Colonic mucosa (tissue), 4 donors: ENCODE results near the gene TMEM145. TPM values are rescaled to one million over a fixed set of nuclear protein-coding genes. Genes with fewer than 3 reads are reported as not detected.
"Not testable (repeated sequence)": the region's sequence is repeated elsewhere in the genome, so short reads cannot be mapped to it uniquely, and the experiment has no call there.

Source experiments
- DNase-seq: peaks from one replicate; pipeline ENCODE4 v3.0.0-alpha.2; 2020
- H3K27ac ChIP-seq: fragments of 200-600 bp; one replicate; pipeline ENCODE4 v1.8.0; 2021
- H3K27me3 ChIP-seq: fragments of 200-600 bp; one replicate; pipeline ENCODE4 v1.8.0; 2021
- H3K36me3 ChIP-seq: fragments of 200-600 bp; one replicate; pipeline ENCODE4 v1.8.0; 2021
- H3K4me1 ChIP-seq: fragments of 200-600 bp; one replicate; pipeline ENCODE4 v1.8.0; 2021; ENCODE audit warnings: mild to moderate bottlenecking
- H3K4me3 ChIP-seq: fragments of 200-600 bp; one replicate; pipeline ENCODE4 v1.8.0; 2021
- H3K9ac ChIP-seq, 2 donors: one replicate each; pipeline ENCODE4 v1.7.0; 2013; ENCODE audit warnings: control low read depth in 2 of 2, low read depth in 2 of 2, low read length in 2 of 2
- H3K9me3 ChIP-seq: fragments of 200-600 bp; one replicate; pipeline ENCODE4 v1.8.0; 2021
- CTCF ChIP-seq: fragments of 200-600 bp; IDR thresholded peaks from one replicate; pipeline ENCODE4 v1.8.0; 2022; ENCODE audit warnings: antibody characterized with exemption, mild to moderate bottlenecking
- intact Hi-C: fragments of 100-400 bp; cut with DNase I; formaldehyde crosslinking; loops from one replicate; pipeline ENCODE4 v1.14.1; 2022
- total RNA-seq, 2 donors: library from RNA; stranded (reverse); fragmentation: NEBNext Ultra II Directional in 1 of 2; extraction: Animal tissue kit (Norgen Biotek cat#: 25700) in 1 of 2; gene quantifications; one replicate each; pipeline ENCODE4 v1.2.1, GENCODE V29; 2021
- donor health status: healthy.
- donor health status: DM: no; HTN: no; CAD: no.
- donor health status: DM: no; HTN: no; CAD: no.

Gene TMEM145
- total RNA-seq, 2 donors from 2014 or later, result 0.24 to 0.94 TPM

DNA sequence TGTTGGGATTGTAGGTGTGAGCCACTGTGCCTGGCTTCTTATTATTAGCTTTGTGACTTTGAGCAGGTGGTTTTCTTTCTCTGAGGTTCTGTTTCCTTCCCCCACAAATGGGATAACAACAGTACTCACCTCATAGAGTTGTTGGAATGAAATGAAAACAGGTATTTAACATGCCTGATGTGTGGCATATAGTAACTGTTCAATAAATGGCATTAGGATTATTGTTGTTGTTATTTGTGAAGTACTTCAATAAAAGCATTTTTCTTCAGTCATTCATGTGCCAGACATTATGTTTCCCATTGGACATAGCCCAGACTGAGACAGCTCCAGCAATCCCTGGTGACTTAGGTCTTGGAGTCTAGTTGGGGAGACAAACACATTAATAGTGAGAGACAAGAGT lies 13.9 kb downstream of the TMEM145 start:
- DNase-seq, result no peak
- Histone ChIP-seq H3K4me1 (peaks cover 4% of the 10 kb centered on the region), H3K27me3 (peaks cover 20% of the 10 kb centered on the region), H3K9ac (no peak overlapping the region), H3K36me3 (no peaks in the 10 kb centered on the region), H3K9me3 (no peaks in the 10 kb centered on the region), H3K4me3 (no peak overlapping the region), H3K27ac (no peak overlapping the region)
- intact Hi-C loops, result loop anchor here (10.0 kb wide), 2 partner anchors 68 to 192 kb away; partner anchors contain the start of genes CNFN and POU2F2
- TF ChIP-seq CTCF, result no peak

DNA sequence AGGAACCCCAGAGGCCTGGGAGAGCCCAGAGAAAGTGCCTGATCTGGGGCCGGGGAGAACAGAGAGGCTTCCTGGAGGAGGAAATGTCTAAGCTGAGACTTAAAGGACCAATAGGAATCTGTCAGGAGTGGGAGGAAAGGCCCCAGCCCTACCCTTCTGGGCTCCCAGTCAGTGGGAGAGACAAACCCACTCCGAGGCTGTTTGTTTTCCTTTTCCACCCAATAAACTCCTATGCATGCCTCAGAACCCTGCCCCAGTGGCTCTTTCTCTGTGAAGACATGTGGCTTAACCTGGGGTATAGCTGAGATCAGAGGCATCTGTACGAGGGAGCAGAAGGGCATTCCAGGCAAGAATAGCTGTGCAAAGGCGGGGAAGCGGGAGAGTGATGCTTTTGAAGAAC lies 14.3 kb downstream of the TMEM145 start:
- H3K27ac ChIP-seq, result no peak overlapping the region
- H3K36me3 ChIP-seq, result no peaks in the 10 kb centered on the region
- H3K27me3 ChIP-seq, result peaks cover 20% of the 10 kb centered on the region
- no peak for TF ChIP-seq CTCF
- peaks cover 4% of the 10 kb centered on the region for H3K4me1 ChIP-seq
- no peak overlapping the region for H3K4me3 ChIP-seq
- intact Hi-C loops, result loop anchor here (10.0 kb wide), 2 partner anchors 67 to 193 kb away; partner anchors contain the start of genes CNFN and POU2F2
- no peaks in the 10 kb centered on the region for H3K9me3 ChIP-seq
- no peak overlapping the region for H3K9ac ChIP-seq
- DNase-seq, result no peak

DNA sequence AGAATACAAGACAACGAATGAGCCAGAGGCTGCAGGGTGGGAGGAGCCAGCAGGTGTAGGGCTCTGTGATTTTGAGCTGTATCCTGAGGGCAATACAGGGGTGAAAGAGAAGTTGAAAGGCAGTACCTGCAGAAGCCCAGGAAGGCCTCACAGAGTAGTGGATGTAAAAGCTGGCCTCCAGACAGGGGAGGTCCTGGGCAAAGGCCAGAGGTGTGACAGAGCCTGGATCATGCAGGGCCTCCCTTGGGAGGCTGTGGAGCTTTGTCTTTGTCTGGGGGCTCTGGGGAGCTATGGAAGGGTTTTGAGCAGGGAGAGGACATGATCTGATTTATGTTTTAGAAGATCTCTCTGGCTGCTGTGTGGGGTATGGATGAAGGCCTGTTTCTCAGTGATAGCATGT lies 15.0 kb downstream of the TMEM145 start:
- peaks cover 18% of the 10 kb centered on the region for H3K27me3 ChIP-seq
- no peak for DNase-seq
- H3K36me3 ChIP-seq, result no peaks in the 10 kb centered on the region
- no peak for TF ChIP-seq CTCF
- H3K9me3 ChIP-seq, result no peaks in the 10 kb centered on the region
- H3K4me3 ChIP-seq, result no peak overlapping the region
- H3K27ac ChIP-seq, result no peak overlapping the region
- intact Hi-C loops, result loop anchor here (10.0 kb wide), 2 partner anchors 67 to 193 kb away; partner anchors contain the start of genes CNFN and POU2F2
- H3K9ac ChIP-seq, result no peak overlapping the region
- H3K4me1 ChIP-seq, result peaks cover 4% of the 10 kb centered on the region

DNA sequence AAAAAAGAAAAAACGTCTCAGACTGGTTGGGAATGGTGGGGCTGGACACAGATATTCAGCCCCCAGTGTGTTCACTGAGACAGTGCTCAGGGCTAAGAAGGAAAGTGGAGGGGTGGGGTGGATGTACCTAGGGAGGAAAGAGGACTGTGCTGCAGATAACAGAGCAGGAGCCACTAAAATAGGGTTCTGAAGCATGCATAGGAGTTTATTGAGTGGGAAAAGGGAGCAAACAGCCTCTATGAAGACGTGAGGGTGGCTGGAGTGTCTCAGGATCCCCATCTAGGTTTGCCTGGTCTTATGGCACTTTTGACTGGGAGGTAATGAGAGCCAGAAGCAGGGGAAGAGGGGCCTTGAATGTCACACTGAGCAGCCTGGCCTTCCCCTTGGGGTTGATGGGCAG lies 15.7 kb downstream of the TMEM145 start:
- peaks cover 11% of the 10 kb centered on the region for H3K27me3 ChIP-seq

DNA sequence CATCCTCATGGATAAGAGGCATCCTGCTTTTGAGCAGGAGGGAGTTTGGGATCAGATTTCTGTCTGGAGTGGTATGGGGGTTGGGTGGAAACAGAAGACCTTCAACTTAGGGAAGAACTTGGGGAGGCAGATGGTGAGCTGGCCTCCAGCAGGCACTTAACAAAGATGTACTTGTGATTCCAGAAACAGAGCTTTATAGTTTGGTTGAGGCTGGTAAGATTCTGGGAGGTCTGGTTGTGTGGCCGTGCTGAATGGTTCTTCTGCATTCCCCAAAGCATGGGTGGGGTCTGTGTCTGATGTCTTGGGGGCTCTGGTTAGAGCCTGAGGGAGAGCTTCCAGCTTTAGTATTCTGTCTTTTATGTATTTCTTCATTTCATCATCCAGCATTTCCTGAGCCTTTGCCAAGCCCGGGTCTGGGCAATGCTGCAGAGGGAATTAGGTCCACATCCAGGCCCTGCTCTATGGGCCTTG lies 17.2 kb downstream of the TMEM145 start:
- Histone ChIP-seq H3K27me3 (no peaks in the 10 kb centered on the region), H3K4me3 (no peak overlapping the region), H3K9ac (no peak overlapping the region), H3K9me3 (no peaks in the 10 kb centered on the region), H3K4me1 (peaks cover 4% of the 10 kb centered on the region), H3K27ac (no peak overlapping the region), H3K36me3 (no peaks in the 10 kb centered on the region)
- intact Hi-C loops, result no loop called here
- no peak for TF ChIP-seq CTCF
- DNase-seq, result no peak

More for the DNA sequence above, 15.7 kb downstream of the TMEM145 start:
- Histone ChIP-seq H3K4me3 (no peak overlapping the region), H3K9ac (no peak overlapping the region), H3K4me1 (peaks cover 4% of the 10 kb centered on the region), H3K36me3 (no peaks in the 10 kb centered on the region), H3K9me3 (no peaks in the 10 kb centered on the region), H3K27ac (no peak overlapping the region)
- no peak for TF ChIP-seq CTCF
- intact Hi-C loops, result loop anchor here (10.0 kb wide), 2 partner anchors 66 to 194 kb away; partner anchors contain the start of genes CNFN and POU2F2
- DNase-seq, result no peak

DNA sequence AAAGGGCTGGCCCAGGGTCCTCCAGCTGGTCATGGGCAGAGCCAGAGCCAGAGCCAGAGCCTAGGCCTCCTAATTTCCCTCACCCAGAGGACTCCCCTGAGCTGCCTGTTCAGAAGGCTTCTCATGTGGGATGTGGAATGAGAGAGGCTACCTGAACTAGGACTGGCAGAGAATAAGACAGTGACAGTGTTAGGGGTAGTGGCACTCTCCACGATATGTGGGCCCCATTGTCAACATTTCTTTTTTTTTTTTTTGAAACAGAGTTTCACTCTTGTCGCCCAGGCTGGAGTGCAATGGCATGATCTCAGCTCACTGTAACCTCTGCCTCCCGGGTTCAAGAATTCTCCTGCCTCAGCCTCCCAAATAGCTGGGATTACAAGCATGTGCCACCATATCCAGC lies 18.2 kb downstream of the TMEM145 start:
- DNase-seq, H3K4me3 ChIP-seq, H3K9me3 ChIP-seq, H3K27ac ChIP-seq, H3K27me3 ChIP-seq, H3K4me1 ChIP-seq, H3K9ac ChIP-seq, intact Hi-C loops, H3K36me3 ChIP-seq: not testable (repeated sequence)
